WTC11 (cell line): ENCODE measurements around the gene ZFR2. TPM values are rescaled to one million over a fixed set of nuclear protein-coding genes. Genes with fewer than 3 reads are reported as not detected.

Source experiments
- AR ChIP-seq: fragments of 250-450 bp; sonication (Bioruptor Pico); IDR thresholded peaks from 2 replicates; pipeline ENCODE4 v1.9.0; 2021; ENCODE audit warnings: mild to moderate bottlenecking
- E2F1 ChIP-seq: sonication (generic); formaldehyde crosslinking; IDR thresholded peaks from 2 replicates; pipeline ENCODE4 v1.8.0; 2022; ENCODE audit warnings: mild to moderate bottlenecking, missing genetic modification reagents
- FOXJ3 ChIP-seq: sonication (generic); formaldehyde crosslinking; IDR thresholded peaks from 2 replicates; pipeline ENCODE4 v1.9.0; 2021; ENCODE audit warnings: missing genetic modification reagents, mild to moderate bottlenecking, borderline replicate concordance
- FOXP1 ChIP-seq: sonication (generic); formaldehyde crosslinking; IDR thresholded peaks from 2 replicates; pipeline ENCODE4 v1.8.0; 2022; ENCODE audit warnings: missing genetic modification reagents, mild to moderate bottlenecking, moderate library complexity, borderline replicate concordance
- GRHL2 ChIP-seq: fragments of 250-450 bp; sonication (Bioruptor Pico); IDR thresholded peaks from 2 replicates; pipeline ENCODE4 v1.8.0; 2022; ENCODE audit warnings: mild to moderate bottlenecking, moderate library complexity; ENCODE audit not compliant: insufficient replicate concordance, severe bottlenecking
- HMGA2 ChIP-seq: fragments of 250-450 bp; sonication (Bioruptor Pico); IDR thresholded peaks from 2 replicates; pipeline ENCODE4 v1.4.0; 2021; ENCODE audit warnings: mild to moderate bottlenecking, moderate library complexity
- HMGXB4 ChIP-seq: sonication (generic); formaldehyde crosslinking; IDR thresholded peaks from 2 replicates; pipeline ENCODE4 v1.8.1; 2023; ENCODE audit warnings: mild to moderate bottlenecking, moderate library complexity, missing genetic modification reagents
- MYBL2 ChIP-seq: sonication (generic); formaldehyde crosslinking; IDR thresholded peaks from 2 replicates; pipeline ENCODE4 v1.8.1; 2023; ENCODE audit warnings: mild to moderate bottlenecking, moderate library complexity, missing genetic modification reagents
- NR3C1 ChIP-seq: sonication (generic); formaldehyde crosslinking; conservative IDR thresholded peaks from 2 replicates; pipeline ENCODE4 v1.8.1; 2023; ENCODE audit warnings: low read depth, mild to moderate bottlenecking, missing genetic modification reagents
- OVOL2 ChIP-seq: fragments of 250-450 bp; sonication (Bioruptor Pico); IDR thresholded peaks from 2 replicates; pipeline ENCODE4 v1.9.0; 2021; ENCODE audit warnings: mild to moderate bottlenecking, borderline replicate concordance
- SMAD3 ChIP-seq: sonication (generic); formaldehyde crosslinking; IDR thresholded peaks from 2 replicates; pipeline ENCODE4 v1.8.0; 2022; ENCODE audit warnings: missing genetic modification reagents, mild to moderate bottlenecking, borderline replicate concordance
- SOX15 ChIP-seq: fragments of 250-450 bp; sonication (Bioruptor Pico); IDR thresholded peaks from 2 replicates; pipeline ENCODE4 v1.9.0; 2021; ENCODE audit warnings: mild to moderate bottlenecking
- SP1 ChIP-seq: sonication (generic); formaldehyde crosslinking; conservative IDR thresholded peaks from 2 replicates; pipeline ENCODE4 v1.8.1; 2022; ENCODE audit warnings: missing genetic modification reagents
- TCF7 ChIP-seq: sonication (generic); formaldehyde crosslinking; IDR thresholded peaks from 2 replicates; pipeline ENCODE4 v1.8.0; 2022; ENCODE audit warnings: mild to moderate bottlenecking, low read depth, missing genetic modification reagents, moderate library complexity
- ZNF121 ChIP-seq: sonication (generic); formaldehyde crosslinking; IDR thresholded peaks from 2 replicates; pipeline ENCODE4 v1.8.0; 2023; ENCODE audit warnings: missing genetic modification reagents
- ZNF138 ChIP-seq: sonication (generic); formaldehyde crosslinking; conservative IDR thresholded peaks from 2 replicates; pipeline ENCODE4 v1.8.1; 2022; ENCODE audit warnings: mild to moderate bottlenecking, moderate library complexity, missing genetic modification reagents
- ZNF281 ChIP-seq: sonication (generic); formaldehyde crosslinking; IDR thresholded peaks from 2 replicates; pipeline ENCODE4 v1.8.0; 2023; ENCODE audit warnings: mild to moderate bottlenecking, missing genetic modification reagents
- ZNF317 ChIP-seq: sonication (generic); formaldehyde crosslinking; IDR thresholded peaks from 2 replicates; pipeline ENCODE4 v1.8.1; 2023; ENCODE audit warnings: low read depth, mild to moderate bottlenecking, moderate library complexity, missing genetic modification reagents, borderline replicate concordance
- ZNF396 ChIP-seq: fragments of 250-450 bp; sonication (Bioruptor Pico); IDR thresholded peaks from 2 replicates; pipeline ENCODE4 v1.8.0; 2021; ENCODE audit warnings: mild to moderate bottlenecking, moderate library complexity, borderline replicate concordance
- ZNF423 ChIP-seq: fragments of 250-450 bp; sonication (Bioruptor Pico); IDR thresholded peaks from 2 replicates; pipeline ENCODE4 v2.1.2; 2022; ENCODE audit warnings: mild to moderate bottlenecking, moderate library complexity
- total RNA-seq: library from RNA; stranded (reverse); gene quantifications from 3 replicates; pipeline ENCODE4 v1.2.3, GENCODE V29; 2021
- TF ChIP-seq, protein P1 (sequence below): sonication (generic); formaldehyde crosslinking; IDR thresholded peaks from 2 replicates; pipeline ENCODE4 v1.8.0; 2022; ENCODE audit warnings: mild to moderate bottlenecking, missing genetic modification reagents
- TF ChIP-seq, protein P2 (sequence below): sonication (generic); formaldehyde crosslinking; IDR thresholded peaks from 2 replicates; pipeline ENCODE4 v1.8.1; 2023; ENCODE audit warnings: mild to moderate bottlenecking, missing genetic modification reagents
- TF ChIP-seq, protein P3 (sequence below): sonication (generic); formaldehyde crosslinking; IDR thresholded peaks from 2 replicates; pipeline ENCODE4 v1.8.1; 2022; ENCODE audit warnings: low read depth, missing genetic modification reagents, borderline replicate concordance

ZFR2 gene
- total RNA-seq, 1 experiment from 2014 or later = 17.5 TPM

DNA sequence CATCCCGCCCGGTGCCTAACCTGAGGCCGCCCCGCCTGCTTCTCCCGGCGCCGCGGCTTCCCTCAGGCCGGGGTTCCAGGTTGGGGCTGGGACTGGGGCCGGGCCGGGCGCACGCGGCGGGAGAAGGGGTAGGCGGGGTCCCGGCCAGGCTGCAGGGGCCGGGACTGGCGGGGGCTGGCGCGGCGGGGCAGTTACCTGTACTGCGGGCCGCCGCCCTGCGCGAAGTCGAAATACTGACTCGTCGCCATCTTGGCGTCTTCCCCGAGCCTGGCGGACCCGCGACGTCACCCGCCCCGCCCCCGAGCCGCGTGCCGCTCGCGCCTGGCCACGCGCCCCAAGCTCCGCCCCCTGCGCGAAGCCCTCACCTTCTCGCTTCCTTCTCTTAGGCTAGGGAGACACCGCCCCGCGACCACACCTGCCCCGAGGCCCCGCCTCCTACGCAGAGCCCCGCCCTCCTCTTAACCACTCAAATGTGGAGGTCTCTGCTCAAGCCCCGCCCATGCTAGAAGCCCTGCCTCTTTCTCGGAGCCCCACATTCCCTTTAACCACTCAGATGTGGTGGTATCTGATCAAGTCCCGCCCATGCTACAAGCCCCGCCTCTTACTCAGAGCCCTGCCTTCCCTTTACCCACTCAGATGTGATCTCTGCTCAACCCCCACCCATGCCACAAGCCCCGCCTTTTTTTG lies at the start of gene ZFR2 (continued):
- TF ChIP-seq E2F1 (CRISPR knock-in tag) (peak; percentile 100), OVOL2 (CRISPR knock-in tag) (no peak), AR (no peak), HMGXB4 (peak; percentile 97), HMGA2 (CRISPR knock-in tag) (no peak), SOX15 (CRISPR knock-in tag) (no peak), ZNF121 (CRISPR knock-in tag) (peak; percentile 94), FOXJ3 (CRISPR knock-in tag) (0 out of 2 replicates have a peak, but pooled peaks have one; percentile 69), ZNF317 (CRISPR knock-in tag) (peak; percentile 92), MYBL2 (peak; percentile 99), GRHL2 (CRISPR knock-in tag) (no peak), ZNF396 (CRISPR knock-in tag) (no peak), ZNF281 (peak; percentile 99), SP1 (CRISPR knock-in tag) (peak; percentile 100), ZNF423 (CRISPR knock-in tag) (no peak), FOXP1 (CRISPR knock-in tag) (peak; percentile 100), TCF7 (CRISPR knock-in tag) (peak; percentile 99), ZNF138 (CRISPR knock-in tag) (peak; percentile 100), SMAD3 (peak; percentile 100), NR3C1 (CRISPR knock-in tag) (peak; percentile 99)
- TF ChIP-seq, protein P1, sequence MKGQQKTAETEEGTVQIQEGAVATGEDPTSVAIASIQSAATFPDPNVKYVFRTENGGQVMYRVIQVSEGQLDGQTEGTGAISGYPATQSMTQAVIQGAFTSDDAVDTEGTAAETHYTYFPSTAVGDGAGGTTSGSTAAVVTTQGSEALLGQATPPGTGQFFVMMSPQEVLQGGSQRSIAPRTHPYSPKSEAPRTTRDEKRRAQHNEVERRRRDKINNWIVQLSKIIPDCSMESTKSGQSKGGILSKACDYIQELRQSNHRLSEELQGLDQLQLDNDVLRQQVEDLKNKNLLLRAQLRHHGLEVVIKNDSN (CRISPR knock-in tag) = peak; percentile 86
- TF ChIP-seq, protein P2, sequence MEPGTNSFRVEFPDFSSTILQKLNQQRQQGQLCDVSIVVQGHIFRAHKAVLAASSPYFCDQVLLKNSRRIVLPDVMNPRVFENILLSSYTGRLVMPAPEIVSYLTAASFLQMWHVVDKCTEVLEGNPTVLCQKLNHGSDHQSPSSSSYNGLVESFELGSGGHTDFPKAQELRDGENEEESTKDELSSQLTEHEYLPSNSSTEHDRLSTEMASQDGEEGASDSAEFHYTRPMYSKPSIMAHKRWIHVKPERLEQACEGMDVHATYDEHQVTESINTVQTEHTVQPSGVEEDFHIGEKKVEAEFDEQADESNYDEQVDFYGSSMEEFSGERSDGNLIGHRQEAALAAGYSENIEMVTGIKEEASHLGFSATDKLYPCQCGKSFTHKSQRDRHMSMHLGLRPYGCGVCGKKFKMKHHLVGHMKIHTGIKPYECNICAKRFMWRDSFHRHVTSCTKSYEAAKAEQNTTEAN = peak; percentile 99
- TF ChIP-seq, protein P3, sequence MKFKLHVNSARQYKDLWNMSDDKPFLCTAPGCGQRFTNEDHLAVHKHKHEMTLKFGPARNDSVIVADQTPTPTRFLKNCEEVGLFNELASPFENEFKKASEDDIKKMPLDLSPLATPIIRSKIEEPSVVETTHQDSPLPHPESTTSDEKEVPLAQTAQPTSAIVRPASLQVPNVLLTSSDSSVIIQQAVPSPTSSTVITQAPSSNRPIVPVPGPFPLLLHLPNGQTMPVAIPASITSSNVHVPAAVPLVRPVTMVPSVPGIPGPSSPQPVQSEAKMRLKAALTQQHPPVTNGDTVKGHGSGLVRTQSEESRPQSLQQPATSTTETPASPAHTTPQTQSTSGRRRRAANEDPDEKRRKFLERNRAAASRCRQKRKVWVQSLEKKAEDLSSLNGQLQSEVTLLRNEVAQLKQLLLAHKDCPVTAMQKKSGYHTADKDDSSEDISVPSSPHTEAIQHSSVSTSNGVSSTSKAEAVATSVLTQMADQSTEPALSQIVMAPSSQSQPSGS = peak; percentile 98
